Hematopoietic multipotent progenitor cell treated with erythropoietin and hydrocortisone succinate and interleukin-3 and kit ligand, for 8 days (in vitro differentiated cells): ENCODE results near the gene MX1.

Experiments
- DNase-seq: peaks from one replicate; pipeline ENCODE4 v3.0.0-alpha.2; 2015

Gene MX1

GRCh38 chr21:41466024-41466820, 40.2 kb downstream of the MX1 start:
- DNase-seq, result no peak

- no peak for DNase-seq
Measured at GRCh38 chr21:41470054-41470453, 44.0 kb downstream of the MX1 start.

GRCh38 chr21:41472753-41473548, 46.9 kb downstream of the MX1 start:
- no peak for DNase-seq

DNA sequence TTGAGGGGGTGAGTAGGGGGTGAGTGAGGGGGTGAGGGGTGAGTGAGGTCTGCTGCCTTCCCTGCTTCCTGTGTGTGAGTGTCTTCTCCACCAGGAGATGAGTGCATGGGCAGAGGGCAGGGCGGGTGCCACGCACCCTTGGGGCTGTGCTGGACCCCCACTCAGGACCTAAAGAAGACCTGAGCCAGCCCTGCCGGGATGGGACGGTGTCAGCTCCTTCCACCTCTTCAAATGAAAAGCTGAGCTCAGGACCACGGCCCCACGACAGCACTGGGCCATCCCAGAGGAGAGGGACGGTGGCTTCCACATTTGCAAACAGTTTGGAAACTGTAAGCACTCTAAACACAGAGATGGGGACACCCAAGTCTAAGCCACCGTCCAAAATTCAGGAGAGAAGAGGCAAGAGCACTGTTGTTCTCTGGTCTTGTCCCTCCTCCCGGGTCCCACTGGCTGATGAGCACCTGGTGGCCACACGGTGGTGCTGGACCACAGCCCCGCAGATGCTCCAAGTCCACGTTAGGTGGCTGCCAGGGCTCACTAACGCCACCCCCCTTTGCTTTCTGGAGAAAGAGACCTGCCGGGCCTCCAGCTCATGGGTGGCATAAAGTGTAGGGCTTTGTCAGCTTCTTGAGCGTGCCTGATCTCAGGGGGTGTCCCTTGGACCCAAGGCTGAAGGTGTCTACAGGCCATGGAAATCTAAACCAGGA, 49.8 kb downstream of the MX1 start:
- DNase-seq, result no peak

DNA sequence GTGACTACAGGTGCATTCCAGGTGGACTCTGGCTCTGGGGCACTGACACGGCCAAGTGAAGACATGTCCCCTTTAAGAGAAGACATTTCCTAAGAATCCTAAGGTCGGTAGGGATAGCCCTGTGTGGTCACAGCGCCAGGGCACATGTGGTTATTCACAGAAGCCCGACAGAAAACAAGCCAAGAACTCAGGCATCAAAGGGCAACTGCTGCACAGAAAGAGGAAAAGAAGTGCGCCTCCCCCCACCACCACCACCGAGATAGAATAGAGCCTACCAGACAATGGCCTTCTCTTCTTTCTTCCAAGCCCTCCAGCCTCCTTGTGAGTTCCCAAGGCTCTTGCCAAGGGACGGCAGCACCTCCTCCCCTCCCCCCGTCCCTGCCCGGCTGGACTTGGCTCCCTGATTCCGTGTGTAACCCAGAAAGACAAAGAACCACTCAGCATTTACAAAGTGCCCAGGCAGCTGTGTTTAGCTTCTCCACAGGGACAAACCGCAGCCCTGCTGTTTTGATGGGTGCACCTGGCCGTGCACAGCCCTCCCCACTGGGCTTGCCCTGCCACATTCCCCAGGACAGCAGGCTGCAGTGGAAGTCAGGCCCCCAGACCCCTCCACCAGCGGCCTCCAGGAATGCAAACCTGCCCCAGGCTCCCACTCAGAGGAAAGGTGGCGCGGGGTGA, 51.7 kb downstream of the MX1 start:
- no peak for DNase-seq

DNA sequence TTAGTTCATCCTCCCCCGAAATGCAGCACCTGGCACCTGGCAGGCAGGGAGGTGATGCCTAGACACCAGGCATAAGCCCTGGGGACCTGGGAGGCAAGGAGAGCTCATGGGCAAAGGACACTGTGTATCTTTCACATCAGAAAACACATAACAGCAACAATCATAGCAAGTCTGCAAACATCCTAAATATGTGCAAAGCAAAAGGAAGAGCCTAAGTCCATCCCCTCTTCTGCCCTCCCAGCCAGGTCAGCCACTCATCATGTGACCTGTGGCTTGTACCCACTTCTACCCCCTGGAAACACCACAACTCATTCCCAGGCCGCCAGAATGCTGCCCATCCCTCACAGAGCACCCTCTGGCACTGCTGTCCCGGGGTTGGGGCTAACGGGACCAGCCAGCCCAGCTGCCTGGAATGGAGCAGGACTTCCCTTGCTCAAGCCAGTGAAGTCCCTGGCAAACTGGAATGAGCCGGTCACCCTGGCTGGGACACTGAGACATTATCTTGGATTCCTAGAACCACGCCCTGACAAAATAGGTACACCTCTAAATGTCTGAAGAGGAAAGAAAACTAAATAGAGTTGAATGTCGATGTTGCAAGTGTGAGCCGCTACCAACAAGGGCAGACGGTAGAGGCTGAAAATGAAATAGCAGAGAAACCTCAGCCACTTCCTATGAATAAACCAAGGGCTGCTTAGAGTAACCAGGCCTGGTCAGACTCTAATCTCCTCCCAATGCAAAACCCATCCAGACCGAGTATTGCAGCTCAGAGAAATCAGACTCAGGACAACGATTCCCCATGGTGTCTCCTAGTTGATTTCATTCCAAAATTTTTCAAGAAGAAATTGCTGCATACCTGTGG, 52.5 kb downstream of the MX1 start:
- DNase-seq, result no peak

DNA sequence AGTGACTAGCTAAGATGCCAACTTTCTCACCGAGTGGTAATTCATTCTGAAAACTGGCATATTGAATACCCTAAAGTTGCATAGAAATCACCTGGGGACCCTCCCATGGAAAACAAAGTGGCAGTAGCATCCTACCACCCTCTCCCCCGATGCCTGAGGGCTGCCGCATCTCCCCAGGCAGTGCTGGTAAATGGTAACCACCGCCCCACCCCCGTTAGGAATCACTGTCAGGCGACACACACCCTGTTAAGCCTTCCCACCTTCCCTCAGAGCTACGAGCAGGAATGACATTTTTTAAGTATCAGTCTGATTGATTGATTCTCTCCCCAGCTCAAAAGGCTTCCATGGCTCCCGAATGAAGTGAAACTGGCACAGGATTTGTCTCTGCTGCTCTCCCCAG, 53.6 kb downstream of the MX1 start:
- DNase-seq, result no peak

GRCh38 chr21:41480086-41480690, 54.1 kb downstream of the MX1 start:
- DNase-seq, result no peak

GRCh38 chr21:41481191-41481590, 55.2 kb downstream of the MX1 start:
- no peak for DNase-seq

- DNase-seq, result no peak
Measured at GRCh38 chr21:41482301-41482700, 56.3 kb downstream of the MX1 start.

DNA sequence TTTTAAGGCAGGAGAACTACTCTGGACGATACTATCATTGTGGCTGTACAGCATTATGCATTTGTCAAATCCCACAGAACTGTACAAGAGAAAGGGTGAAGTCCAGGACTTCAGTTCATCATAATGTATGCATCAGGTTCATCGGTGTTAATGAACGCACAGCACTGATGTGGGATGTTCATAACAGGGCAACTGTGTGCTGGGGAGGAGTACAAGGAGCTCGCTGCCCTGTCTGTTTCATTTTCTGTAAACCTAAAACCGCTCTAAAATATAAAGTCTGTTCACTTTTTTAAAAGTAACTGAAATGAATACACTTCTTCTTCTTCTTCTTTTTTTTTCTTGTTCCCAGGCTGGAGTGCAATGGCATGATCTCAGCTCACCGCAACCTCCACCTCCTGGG, 56.9 kb downstream of the MX1 start:
- DNase-seq, result no peak

DNA sequence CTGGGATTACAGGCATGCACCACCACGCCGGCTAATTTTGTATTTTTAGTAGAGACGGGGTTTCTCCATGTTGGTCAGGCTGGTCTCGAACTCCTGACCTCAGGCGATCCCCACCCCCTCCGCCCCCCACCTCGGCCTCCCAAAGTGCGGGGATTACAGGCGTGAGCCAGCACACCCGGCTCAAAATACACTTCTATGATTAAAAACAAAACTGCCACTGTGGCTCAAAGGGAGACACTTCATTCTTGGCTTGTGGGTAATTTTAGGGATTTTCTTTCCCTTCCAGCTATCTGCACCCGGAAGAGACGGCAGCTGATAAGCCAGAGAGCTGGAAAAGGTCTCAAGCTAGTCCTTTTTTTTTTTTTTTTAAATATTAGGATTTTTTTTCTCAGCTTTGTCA, 57.4 kb downstream of the MX1 start:
- DNase-seq, result no peak

DNA sequence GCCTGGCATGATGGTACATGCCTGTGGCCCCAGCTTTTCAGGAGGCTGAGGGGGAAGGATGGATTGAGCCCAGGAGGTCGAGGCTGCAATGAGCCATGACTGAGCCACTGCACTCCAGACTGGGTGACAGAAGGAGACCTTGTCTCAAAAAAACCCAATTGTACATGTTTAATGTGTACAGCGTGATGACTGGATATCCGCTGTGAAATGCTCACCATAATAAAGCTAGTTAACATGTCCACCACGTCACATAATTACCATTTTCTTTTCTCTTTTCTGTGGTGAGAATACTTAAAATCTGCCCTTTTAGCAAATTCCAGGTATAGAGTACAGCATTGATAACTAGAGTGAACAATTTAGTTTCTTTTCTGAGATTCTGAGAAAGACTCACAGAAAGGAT, 57.9 kb downstream of the MX1 start:
- no peak for DNase-seq

DNA sequence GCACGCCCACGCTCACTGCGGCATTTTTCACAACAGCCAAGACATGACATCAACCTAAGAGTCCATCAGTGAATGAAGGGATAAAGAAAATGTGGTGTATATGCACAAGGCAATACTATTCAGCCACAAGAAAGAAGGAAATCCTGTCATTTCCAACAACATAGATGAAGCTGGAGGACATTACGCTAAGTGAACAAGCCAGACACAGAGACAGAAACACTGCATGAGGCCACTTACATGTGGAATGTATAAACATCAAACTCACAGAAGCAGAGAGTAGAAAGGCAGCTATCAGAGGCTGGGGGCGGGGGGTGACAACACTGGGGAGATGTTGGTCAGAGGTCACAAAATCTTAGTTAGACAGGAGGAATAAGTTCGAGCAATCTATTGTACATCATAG, 61.0 kb downstream of the MX1 start:
- no peak for DNase-seq

GRCh38 chr21:41488080-41488479, 62.0 kb downstream of the MX1 start:
- no peak for DNase-seq

- DNase-seq, result no peak
Measured at GRCh38 chr21:41489329-41489728, 63.3 kb downstream of the MX1 start.

DNA sequence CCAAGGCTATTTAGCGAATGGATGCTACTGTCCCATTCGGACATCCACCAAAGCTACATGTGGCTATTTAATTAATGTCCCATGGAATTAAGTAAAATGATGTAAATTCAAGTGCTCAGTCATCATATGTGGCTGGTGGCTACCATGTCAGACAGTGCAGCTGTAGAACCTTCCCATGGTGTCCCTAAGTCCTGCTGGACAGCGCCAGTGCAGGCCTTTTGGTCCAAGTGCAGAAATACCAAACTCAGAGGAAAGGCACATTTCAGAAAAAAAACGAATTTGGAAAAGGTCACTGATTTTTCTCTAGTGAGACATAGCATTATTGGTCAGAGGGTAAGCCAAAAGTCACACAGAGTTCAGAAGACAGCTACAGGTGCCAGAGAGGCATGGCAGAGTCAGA, 64.3 kb downstream of the MX1 start:
- no peak for DNase-seq

GRCh38 chr21:41491412-41491811, 65.4 kb downstream of the MX1 start:
- no peak for DNase-seq

- DNase-seq, result no peak
Measured at GRCh38 chr21:41494242-41494641, 68.2 kb downstream of the MX1 start.

DNA sequence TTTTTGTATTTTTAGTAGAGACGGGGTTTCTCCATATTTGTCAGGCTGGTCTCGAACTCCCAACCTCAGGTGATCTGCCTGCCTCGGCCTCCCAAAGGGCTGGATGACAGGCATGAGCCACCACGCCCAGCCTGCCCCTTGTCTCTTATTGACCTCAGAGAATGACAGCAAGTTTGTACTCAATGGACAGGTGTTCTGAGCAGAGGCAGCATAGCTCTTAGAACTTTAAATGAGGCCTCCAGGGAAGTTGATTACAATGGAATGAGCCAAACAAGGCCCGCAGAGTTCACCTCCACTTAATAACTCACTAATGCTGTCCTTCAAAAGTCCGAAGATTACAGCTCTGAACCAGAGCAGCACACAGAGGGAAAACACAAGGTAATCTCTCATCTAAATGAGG, 71.0 kb downstream of the MX1 start:
- no peak for DNase-seq

- DNase-seq, result no peak
Measured at GRCh38 chr21:41497788-41498187, 71.7 kb downstream of the MX1 start.

- DNase-seq, result no peak
Measured at GRCh38 chr21:41499920-41500319, 73.9 kb downstream of the MX1 start.
